ENCODE data around the gene SACM1L.
"Not testable (repeated sequence)": the region's sequence is repeated elsewhere in the genome, so short reads cannot be mapped to it uniquely, and the experiment has no call there.

Gene SACM1L

DNA sequence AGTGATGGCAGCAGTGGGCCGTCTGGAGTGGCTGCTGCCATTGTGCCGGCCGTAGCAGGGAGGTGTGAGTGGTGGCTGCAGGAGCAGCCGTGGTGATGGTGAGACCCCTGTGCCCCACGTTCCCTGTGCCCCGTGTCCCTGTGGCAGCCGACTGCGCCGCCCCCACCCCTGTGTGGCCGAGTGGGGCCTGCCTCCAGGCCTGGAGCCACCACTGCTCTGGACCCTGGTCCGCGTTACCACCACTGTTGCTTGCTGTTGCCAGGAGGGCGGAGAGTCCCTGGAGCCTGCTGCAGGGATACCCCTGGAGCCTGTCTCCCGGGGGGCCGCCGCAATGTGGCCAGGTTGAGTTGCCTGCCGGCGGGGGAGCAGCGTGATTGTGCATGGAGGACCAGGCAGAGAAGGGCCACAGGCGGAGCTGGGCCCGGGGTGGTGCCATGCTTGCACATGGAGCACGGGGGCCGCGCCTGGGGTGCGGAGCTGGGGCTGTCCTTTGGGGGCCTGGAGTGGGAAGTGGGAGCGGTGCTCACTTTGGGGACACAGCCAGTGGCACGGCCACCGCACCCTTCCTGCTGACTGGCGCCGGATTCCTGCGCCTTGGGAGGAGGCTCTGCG, 57.1 kb downstream of the SACM1L start:
- no peak for DNase-seq

DNA sequence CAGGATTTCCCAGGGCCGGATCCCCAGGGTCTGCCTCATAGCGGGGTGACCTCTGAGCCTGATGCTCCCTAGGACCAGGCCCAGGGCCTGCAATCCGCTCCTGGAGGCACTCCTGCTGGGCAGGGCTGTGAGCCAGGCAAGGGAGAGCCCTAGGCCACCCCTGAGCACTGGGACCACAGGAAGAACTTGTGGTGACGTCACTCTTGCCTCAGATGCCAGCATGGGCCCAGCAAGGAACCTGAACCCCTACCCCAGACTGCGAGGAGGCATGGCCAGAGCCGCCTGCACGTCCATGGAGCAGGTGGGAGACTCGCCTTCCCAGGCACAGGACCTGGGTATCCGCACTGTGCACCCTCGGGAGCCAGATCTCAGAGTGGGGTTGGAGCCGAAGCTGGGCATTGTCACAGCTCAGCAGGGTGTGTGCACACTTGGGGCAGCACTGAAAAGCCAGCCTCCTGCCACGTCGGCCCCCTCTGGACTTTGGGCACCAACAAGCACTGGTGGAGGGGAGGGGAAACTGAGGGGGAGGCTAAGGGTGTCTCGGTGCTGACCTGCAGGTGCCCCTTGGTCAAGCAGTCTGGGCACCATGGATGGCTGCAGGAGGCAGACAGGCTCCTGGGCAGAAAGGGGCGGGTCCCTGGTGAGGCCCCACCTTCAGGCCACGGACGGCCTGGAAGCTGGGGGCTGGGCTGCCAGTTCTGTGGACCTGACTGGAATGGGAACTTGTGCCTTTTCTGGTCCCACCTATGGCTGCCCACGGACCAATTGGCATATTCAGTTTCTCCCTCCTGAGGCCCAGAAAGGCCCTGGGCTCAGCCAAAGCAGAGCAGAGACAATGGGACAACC, 57.8 kb downstream of the SACM1L start:
- DNase-seq = no peak

DNA sequence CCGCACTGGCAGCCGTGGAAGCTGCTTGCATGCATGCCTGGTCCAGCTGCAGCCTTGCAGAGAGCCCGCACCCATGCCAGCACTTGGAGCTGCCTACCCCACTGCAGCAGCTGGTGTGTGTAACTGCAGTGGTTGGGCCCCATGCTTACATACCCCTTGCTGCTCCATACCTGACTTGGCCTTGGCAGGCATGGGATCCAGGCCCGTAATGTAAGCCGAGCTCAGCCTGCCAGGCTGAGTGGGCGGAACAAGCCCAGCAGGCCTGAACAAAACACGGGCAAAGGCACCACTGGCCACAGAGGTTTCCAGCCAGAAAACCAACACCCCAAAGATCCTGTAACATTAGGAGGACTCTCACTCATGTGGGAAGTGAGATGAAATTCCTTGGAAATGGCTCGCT, 58.9 kb downstream of the SACM1L start:
- no peak for DNase-seq

DNA sequence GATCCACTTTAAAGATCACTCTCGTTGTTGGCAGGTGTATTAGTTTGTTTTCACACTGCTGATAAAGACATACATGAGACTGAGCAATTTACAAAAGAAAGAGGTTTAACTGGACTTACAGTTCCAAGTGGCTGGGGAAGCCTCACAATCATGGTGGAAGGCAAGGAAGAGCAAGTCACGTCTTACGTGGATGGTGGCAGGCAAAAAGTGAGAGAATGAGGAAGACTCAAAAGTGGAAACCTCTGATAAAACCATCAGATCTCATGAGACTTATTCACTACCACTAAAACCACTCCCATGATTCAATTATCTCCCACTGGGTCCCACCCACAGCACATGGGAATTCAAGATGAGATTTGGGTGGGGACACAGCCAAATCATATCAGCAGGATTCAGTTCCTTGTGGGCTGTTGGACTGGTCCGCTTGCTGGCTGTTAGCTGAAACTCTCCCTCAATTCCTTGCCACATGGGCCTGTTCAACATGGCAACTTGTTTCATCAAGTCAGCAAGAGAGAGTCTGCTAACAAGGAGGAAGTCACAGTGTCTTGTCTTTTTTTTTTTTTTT, 59.9 kb downstream of the SACM1L start:
- DNase-seq = not testable (repeated sequence)

DNA sequence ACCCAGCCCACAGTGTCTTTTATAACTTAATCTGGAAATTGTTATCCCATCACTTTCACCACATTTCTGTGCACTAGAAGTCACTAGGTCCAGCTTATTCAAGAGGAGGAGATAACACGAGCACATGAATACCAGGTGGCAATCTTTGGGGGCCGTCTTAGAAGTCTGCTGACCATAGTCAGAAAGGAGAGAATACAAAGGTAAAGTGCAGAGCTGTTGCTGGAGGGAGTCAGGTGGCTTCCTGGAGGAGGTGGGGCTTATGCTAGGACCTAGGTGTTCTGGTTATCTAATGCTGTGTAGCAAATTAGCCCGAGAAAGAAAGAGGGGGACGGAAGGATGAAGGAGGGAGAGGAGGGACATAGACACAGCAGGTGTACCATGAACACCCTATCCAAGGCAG, 60.7 kb downstream of the SACM1L start:
- DNase-seq = no peak

DNA sequence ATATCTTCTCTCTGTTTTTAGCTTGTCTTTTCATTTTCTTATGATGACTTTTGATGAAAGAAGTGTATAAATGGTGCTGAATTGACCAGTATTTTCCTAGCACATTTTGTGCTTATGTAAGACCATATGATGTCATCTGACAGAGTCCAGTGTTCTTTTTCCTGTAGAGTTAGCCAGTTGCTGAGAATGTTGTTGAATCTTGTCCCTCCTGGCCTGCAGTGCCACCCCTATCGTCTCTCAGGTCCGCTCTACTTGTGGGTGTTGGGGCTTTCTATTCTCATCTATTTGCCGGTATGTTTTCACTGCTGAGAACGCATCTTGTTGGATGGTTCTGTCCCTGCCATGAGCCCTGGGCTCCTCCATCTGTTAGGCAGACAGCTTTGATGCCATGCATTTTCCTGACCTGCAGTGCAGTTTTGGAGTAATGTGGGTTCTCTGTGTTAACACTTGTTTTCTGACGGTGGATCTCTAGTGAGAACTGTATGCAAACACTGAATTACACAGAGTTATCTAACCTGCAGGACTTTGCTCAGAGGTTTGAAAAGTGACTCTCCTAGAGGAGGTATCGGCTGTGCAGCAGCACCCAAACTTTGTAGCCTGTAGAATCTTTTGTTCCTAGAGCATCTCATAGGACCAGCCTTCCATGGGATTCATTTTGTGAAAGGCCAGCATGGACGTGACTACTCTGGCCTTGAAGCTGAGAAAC, 62.5 kb downstream of the SACM1L start:
- no peak for DNase-seq

DNA sequence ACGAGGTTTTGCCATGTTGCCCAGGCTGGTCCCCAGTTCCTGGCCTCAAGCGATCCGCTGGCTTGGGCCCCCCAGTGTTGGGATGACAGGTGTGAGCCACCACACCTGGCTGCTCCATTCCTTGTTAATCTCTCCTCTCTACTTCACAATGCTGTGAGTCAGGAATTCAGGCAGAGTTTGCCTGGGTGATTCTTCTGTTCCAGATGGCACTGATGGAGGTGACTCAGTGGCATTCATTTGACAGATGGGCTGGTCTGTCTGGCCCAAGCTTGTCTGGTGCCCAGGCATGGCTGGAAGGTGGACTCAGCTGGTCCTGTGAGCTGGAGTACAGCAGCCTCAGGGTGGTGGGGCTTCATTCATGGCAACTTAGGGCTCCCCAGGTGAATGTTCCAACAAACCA, 63.9 kb downstream of the SACM1L start:
- no peak for DNase-seq

DNA sequence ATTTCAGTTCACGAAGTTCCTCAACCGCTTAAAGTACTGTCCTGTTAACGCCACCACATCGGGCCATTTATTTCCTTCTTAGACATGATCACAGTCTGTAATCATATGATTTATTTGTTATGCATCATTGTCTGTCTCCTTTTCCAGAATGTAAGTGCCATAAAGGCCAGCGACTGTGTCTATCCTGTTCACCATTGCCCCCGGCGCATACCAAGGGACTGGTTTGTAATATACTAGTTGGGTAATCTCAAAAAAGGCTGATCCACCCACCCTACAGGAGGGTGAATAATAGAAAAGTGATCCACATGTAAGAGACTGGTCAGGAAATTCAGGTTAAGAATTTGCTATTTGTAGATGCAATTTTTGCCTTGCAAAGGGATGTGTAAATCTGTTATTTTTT, 65.3 kb downstream of the SACM1L start:
- no peak for DNase-seq

DNA sequence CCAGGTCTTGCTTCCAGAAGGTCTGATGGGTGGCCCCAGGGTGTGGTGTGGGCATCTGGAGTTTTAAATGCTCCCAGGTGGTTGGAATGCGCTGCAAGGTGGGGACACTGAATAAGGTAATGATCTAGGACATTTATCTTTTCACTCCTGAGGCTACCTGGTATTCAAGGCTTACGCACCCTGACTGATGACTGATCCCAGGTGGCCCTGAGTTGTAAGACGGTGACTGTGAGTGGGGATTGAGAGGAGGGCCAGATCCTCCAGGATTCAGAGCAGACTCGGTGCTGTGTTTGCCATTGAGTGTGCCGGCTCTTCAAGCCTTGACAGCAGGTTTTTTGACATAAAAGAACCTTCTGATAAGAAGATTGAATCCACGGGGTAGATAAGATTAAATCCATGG, 66.9 kb downstream of the SACM1L start:
- no peak for DNase-seq

DNA sequence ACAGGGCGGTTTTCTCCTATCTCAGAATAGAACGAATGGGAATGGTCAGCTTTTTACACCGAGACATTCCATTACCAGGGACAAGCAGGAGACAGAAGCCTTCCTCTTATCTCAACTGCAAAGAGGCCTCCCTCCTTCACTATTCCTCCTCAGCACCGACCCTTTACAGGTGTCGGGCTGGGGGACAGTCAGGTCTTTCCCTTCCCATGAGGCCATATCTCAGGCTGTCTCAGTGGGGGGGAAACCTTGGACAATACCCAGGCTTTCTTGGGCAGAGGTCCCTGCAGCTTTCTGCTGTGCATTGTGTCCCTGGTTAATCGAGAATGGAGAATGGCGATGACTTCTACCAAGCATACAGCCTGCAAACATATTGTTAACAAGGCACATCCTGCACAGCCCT, 67.9 kb downstream of the SACM1L start:
- DNase-seq = not testable (repeated sequence)

DNA sequence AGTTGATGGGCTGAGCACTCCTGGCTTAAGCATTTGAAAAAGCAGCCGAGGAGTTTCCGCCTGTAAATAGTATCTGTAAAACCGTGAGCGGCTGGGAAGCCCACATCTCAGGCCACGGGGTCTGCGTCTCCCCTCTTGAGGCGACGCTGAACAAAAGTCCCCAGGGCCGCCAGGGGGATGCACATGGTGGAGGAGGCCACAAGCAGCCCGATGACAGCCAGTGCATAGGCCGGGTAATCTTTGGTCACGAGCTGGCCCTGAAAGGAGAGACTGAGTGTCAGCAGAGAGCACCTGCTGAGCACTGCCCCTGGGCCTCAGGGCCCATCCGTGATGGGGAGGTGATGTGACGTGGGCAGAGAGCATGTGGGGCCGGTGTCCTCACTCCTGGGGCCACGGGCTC, 69.7 kb downstream of the SACM1L start:
- no peak for DNase-seq

DNA sequence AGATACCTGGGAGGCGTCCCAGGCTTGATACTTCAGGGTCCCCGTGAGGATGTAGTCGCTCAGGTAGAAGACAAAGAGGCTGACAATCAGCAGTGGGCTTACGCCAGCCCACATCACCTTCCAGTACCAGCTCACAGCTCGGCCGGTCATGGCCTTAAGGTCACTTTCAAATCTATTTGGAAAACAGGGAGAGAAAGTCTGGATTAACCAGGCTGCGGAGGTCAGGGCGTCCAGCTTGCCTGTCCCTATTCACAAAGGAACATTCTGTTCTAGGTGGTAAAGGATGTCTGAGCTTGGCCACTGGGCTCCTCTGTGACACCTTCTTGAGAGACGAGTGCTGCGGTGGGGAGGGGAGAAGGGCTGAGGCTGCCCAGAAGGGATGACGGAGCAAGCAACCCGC, 70.7 kb downstream of the SACM1L start:
- DNase-seq = no peak

DNA sequence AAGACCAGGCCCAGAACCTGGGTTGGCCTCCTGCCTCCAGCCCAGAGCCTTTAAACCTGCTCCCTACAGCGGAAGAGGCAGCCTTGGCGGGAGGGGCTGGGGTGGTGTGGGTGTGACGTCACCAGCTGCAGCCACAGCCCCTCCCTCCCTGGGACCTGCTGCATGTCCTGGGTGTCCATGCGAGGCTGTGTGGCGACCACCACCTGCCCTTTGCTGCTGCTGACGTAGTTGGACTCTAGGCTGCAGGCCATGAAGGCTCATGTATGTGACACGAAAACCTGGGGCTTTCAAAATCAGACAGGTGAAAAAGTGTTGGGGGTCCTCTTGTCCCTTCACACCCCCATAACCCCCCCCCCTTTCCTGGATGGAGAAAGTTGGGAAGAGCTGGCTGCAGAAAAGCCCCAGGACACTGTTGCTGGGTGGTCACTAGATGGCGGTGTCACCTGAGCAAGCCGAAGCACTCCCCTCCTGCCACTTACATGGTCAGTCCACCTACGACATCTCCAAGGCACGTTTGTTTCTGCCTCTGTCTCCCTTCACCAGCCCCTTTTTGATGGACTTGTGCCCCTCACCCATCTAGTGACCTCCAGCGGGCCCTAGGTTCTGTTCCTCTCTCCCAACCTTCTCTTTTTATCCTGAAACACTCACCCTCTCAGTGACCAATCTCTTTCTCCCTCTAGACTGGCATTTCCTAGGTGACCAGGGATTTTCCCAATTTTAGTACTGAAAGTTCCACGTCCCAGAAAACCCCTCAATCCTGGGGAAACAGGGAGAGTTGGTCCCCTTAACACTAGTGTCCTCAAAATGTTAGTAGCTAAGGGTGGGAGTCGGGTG, 71.9 kb downstream of the SACM1L start:
- DNase-seq = peak in 1 of 4 experiments; percentile 11

DNA sequence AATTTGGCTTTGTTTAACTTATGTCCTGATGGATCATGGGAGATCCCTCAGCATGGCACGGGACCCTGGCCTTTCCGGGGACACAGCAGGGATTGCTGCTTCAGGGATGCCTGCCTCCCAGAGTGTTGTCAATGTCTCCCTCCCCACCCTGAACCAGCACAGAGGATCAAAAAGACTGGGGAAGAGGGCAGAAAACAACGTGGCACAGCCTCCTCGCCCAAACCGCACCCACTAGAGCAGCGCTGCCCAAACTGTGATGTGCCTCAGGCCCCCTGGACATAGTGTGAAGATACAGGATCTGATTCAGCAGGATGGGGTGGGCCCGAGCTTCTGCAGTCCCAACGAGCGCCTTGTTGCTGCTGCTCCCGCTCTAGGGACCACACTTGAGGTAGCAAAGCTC, 72.6 kb downstream of the SACM1L start:
- no peak for DNase-seq

DNA sequence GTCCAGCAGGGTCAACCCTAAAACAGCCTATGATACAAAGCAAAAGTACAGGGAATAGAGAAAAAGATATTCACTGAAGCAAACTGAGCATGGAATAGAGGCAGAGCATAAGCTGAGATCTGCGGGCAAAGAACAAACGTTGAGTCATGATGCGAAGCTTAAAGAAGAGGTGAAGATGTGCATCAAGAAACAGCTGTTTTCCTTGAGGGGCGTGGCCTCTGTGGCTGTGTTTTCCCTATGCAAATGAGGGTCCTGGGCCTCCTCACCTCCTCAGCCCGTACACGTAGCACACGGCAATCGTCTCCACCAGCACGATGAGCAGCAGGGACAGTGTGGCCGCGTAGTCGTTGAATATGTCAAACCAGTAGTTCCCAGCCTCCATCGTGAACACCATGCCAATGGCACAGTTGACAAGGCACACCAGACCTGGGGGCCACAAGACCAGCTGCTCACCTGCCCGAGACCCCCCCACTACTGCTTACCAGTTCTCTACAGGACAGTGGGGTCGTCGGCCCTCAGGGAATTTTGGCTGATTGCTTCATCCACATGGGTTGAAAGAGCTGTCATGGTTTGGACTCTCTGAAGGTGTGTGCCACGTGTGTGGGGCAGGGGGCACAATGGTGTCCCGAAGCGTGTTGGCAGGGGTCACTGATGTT, 73.6 kb downstream of the SACM1L start:
- DNase-seq = no peak

DNA sequence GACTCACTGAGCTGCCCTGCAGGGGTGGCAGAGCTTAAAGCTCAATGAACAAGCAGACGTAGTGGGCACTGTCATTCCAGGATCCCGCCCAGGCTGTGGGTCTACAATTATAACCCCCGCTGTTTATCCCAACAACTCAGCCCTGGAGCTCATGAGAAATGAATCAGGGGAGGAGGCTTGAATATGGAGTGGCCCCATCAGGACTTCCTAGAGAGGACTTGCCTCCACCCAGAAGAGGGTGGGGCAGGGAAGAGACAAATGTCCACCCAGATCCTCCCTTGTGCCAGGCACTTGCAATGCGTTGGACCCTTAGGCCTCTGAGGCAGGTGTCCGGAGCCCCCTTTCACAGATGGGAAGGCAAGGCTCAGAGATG, 74.1 kb downstream of the SACM1L start:
- no peak for DNase-seq

DNA sequence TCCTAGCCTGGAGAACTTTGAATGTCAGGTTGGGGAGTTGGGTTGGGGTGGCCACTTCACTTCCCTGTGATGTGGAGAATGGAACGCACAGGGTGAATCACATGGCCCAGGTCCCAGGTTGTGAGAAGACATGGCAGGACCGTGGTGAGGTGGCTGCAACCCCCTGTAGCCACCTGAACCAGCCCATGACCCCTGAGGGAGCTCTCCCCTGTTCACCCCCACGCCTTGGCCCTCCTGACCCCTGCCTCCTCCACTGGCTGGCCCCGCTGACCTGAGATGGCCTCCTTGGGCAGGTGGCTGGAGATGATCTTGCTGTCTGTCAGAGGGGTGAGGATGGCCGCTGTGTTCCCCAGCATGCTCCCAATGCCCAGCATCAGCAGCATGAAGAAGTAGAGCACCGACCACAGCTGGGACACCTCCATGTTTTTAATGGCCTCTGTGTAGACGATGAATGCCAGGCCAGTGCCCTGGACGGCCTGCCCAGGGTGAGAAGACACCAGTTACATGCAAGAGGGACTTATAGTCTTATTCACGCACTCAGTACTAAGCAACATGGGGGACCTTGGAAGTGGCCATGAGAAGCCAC, 76.2 kb downstream of the SACM1L start:
- no peak for DNase-seq

DNA sequence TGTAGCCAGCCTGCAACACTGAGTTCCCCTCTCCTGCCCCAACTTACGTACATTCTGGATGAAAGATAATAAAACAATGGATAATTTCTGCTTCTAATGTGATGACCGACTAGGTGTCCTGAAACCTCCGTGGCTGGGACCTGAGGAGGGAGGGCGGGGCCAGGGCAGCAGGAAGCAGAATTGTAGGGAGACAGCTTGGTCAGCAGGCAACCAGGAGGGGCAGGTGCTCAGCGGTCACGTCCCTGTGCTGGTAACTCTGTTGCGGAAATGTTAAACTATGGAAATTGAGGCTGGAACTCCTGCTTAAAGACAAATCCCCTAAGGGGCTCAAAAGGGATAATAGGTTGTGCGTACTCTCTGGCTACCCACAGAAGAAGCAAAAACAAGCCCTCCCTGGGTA, 76.8 kb downstream of the SACM1L start:
- no peak for DNase-seq

DNA sequence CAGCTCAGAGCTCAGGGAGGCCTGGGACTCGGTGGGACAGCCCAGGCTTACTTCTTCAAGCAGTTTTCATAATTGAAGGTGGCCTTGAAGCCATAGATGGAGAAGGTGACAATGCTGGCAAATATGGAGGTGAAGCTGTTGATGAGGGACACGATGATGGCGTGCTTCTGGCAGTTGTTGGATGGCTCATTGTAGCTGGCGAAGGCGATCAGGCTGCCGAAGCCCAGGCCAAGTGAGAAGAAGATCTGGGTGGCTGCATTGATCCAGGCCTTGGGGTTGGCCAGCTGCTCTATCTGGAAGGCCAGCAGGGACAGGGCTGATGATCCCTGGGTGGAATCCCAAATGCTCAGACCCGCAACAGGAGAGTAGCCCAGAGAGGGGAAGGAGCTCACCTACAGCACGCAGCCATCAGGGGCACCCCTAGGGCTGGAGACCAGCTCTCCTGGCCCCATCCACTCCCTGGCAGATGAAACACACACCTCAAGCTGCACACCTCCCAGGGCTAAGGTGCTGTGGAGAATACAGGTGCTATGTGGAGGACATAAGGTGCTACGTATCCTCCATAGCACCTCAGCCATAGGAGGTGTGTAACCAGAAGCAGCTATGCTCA, 82.1 kb downstream of the SACM1L start:
- DNase-seq = no peak

DNA sequence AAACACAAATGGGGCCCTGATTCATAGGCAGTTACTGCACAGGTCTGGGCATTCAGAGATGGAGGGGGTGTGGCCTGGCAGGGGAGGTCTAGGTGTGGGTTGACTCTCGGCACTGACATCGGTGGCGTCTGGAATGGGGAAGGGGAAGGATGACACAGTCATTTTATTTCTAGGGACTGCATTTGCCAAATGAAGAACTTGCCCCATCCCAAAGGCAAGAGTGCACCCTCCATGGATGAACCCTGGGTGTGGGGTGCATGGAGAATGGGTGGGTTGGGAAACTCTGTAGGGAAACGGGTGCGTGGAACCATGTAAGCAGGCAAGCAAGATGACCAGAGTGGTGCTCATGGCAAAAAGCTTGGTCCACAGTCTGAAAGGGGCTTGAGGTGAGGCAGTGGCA, 82.6 kb downstream of the SACM1L start:
- DNase-seq = no peak

DNA sequence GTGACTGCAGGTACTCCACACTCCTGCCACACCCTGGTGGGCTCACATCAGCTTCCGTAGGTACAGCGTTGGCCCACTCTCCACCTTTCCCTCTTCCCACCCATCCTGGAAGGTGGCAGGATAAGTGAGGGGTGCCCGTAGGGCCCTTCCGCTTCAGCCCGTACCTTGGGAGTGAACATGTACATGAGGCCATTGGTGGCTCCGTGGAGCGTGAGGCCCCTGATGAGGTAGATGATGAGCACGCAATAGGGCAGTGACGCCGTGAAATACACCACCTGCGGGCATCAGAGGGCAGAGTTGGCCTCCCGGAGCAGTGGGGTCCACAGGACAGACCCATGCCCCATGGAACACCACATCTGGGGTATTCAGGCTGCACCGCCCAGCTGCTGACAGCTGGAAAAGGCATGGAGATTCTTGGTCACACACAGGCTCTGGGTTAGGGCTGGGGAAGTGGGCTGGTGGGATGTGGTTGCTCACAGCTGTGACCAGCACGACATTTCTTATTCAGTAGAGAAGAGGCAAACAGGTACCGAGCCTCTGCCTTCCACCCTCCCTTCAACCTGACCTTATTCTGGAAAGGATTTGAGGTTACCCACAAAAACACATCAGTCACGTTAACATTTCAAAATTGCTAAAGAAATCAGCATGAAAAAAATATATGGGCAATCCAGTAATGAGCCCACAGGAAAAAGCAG, 83.3 kb downstream of the SACM1L start:
- DNase-seq = no peak
